Subcutaneous adipose tissue (tissue), 4 donors: ENCODE results near the gene ARHGEF28. TPM values are rescaled to one million over a fixed set of nuclear protein-coding genes. Genes with fewer than 3 reads are reported as not detected.

ENCODE experiments used
- total RNA-seq, 4 donors: library from RNA; depleted of rRNA; stranded (reverse); fragments of >200 nt; gene quantifications; one replicate each; pipeline ENCODE4 v1.1.0, GENCODE V29; 2016
- TF ChIP-seq, protein P1 (sequence below): fragments of 450-650 bp; IDR thresholded peaks from one replicate; pipeline ENCODE4 v1.5.1; 2016; ENCODE audit warnings: low read depth, mild to moderate bottlenecking, control low read depth, antibody characterized with exemption, moderate library complexity

The ARHGEF28 gene
- total RNA-seq, 4 donors from 2014 or later: 9.9 to 46.3 (median 17.3) TPM

DNA sequence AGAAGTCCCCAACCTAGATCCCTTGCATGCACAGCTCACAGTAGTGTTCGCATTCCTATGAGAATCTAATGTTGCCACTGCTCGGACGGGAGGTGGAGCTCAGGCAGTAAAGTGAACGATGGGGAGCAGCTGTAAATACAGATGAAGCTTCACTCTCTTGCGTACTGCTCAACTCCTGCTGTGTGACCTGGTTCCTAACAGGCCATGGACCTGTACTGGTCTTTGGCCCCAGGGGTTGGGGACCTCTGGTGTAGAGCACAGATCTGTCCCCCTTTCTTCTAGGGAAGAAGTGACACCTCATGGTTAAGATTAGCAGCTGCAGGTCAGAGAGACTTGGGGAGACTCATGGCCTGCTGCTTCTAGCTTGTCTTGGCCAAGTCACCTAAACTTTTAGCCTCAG lies 7.1 kb downstream of the ARHGEF28 start:
- TF ChIP-seq, protein P1, sequence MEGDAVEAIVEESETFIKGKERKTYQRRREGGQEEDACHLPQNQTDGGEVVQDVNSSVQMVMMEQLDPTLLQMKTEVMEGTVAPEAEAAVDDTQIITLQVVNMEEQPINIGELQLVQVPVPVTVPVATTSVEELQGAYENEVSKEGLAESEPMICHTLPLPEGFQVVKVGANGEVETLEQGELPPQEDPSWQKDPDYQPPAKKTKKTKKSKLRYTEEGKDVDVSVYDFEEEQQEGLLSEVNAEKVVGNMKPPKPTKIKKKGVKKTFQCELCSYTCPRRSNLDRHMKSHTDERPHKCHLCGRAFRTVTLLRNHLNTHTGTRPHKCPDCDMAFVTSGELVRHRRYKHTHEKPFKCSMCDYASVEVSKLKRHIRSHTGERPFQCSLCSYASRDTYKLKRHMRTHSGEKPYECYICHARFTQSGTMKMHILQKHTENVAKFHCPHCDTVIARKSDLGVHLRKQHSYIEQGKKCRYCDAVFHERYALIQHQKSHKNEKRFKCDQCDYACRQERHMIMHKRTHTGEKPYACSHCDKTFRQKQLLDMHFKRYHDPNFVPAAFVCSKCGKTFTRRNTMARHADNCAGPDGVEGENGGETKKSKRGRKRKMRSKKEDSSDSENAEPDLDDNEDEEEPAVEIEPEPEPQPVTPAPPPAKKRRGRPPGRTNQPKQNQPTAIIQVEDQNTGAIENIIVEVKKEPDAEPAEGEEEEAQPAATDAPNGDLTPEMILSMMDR: no peak

DNA sequence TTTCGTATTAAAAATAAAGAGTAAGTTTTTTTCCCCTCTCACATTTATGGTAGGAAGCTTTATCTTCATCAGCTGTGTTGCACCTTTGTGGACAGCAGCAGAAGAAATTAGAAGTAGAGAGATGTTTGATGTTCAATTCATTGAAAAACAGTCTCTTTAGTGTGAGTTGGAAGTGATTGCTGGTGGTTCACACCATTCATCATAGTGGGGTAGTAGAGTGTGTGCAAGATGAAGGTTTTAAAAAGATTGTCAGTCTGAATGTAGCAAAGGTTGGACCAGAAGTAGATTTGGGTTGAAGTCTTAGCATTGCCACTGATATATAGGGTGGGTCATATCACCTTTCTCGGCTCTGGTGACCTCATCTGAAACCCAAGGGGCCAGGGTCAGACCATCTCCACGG lies 10.4 kb downstream of the ARHGEF28 start:
- TF ChIP-seq, protein P1: no peak

DNA sequence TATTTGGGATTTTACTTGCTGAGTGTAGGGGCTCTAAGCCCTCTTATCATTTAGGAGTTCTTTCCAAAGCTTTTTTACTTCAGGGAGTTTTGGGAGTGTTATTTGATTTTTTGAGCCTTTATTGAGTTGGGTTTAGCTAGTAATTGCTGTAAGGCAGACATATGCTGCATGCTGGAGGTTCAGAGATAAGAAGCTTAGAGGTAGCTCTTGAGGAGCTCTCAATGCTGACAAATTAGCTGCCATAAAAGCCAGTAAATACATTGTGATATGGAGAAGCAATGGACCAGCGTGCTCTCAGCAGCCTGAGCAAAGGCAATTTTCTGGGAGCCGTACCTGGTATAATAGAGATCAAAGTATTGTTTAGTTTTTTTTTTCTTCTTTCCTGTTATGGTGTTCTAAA lies 11.6 kb downstream of the ARHGEF28 start:
- TF ChIP-seq, protein P1: no peak

DNA sequence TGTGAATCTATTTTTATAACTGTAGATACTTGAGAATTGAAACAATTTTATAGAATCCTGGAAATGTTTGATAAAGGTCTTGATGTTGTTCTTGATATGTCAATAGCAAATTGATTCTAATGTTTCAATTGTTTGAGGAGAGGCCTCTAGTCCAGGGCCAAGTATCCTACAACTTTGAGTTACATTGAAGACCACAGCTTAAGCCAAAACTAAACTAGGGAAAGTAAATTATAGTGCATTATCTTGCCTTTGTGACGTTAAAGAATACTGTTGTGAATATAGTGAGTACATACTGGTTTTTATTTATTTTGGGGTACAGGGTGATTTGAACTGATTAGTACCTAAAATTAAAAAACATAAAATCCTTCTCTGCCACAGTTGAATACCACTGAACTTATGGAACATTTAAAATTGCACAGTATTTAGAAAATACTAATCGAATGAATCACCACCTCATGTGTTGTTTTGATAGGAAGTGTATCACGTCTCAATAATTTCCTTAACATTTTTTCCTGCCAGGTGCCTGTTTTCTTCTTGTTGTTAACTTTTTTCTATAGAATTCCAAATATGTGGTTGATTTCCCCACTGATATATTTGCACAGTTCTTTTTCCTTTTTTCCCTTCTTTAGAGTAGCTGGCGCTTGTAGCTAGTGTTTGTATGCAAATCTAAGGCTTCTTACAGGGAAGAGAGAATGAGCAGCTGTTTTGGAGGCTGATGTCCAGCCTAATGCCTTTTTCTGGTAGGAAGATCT lies 12.5 kb downstream of the ARHGEF28 start:
- TF ChIP-seq, protein P1: no peak

DNA sequence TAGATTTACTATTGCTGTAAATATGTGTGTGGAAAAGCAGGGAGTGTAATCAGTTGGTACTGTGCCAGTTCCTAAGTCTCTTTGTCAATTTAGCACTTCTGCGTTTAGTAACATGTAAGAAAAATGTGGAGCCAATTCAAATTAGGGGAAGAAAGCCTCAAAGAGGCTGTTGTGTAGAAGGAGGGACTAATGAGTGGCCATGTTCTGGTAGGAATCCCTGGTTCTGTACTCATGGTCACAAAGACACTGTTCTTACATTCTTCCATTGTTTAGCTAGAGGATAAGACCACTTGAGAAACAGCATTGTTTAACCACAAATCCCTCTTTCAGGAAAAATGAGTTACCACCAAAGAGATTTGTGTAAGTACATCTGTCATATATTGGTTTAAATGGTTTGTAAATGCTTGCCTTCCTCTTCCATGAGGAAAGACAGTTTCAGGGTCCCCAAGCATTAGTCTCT lies 14.9 kb downstream of the ARHGEF28 start:
- TF ChIP-seq, protein P1: no peak

DNA sequence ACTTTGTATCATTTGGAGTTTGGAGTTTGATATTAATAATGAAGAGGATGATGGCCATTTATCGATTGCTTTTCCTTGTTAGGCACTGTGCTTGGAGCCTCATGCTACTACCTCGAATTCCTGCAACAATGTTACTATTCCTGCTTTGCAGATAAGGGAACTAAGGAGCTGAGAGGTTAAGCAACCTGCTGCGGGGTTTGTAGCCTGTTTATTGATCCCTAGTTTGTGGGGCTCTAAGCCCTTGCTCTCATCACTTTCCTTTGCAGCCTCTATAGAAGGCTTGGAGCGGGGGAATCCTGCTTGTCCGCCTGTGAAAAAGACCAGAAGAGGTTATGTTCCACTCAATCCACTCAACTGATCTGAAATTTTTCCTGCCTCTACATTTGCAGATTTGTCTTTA lies 15.8 kb downstream of the ARHGEF28 start:
- TF ChIP-seq, protein P1: no peak

DNA sequence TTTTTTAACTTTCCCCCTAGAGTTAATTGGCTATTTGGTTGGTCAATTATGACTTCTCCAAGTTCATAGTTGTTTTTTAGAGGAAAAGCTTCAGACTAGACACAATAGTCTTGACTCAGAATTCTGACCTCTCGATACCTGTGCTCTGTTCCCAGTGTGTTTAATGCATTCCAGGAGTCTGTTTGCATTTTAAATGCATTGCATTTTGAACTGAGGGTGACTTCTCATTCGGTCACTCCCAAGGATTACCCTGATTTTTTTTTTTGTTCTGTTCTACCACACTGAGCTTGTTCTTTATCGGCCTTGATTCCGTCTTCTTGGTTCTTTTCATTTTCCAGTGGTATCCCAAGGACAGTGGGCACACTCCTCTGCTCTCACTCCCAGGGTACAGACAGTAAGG lies 16.3 kb downstream of the ARHGEF28 start:
- TF ChIP-seq, protein P1: no peak
